HPDE6-E6E7 (cell line): ENCODE results near the gene GOLGA7B.
"Not testable (repeated sequence)": the region's sequence is repeated elsewhere in the genome, so short reads cannot be mapped to it uniquely, and the experiment has no call there.

ENCODE experiments used
- DNase-seq: peaks from one replicate; pipeline ENCODE4 v3.0.0; 2011; ENCODE audit warnings: missing footprints; ENCODE audit errors: extremely low spot score

GOLGA7B gene

DNA sequence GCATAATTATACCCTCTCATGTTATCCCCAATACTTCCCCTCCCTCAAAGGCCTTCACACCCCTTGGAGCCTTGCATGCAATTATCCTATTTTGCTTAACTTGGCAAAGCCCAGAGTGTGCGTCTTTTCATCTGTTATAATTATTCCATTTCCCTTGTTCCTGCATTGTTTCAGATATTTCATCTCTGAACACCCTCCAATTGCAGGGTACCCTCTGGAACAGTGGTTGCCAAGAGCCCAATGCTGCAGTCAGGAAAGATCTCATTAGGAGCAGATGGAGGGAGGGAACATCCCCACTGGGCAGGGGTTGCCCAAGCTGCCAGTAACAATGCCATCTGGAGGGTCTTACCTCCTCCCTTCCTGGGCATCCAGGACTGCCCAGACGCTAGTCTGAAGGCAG lies 18.4 kb upstream of the GOLGA7B start:
- no peak for DNase-seq

DNA sequence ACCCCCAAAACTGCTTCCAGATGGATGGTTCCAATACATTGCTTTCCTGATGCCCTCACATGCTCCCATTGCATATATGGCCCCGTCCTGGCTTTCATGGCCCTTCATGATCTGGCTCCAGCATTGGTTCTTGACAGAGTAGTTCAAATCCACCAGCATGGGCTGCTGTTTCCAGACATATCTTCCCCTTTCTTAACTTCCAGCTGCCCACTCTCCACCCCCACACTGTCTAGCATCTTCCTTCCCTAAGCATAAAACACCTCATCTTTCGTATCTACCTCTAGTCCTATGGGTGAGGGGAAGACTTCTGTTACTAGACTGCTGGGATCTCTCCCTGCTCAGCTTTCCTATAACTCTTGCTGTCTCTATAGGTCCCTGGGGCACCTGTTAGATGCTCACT lies 13.2 kb upstream of the GOLGA7B start:
- no peak for DNase-seq

DNA sequence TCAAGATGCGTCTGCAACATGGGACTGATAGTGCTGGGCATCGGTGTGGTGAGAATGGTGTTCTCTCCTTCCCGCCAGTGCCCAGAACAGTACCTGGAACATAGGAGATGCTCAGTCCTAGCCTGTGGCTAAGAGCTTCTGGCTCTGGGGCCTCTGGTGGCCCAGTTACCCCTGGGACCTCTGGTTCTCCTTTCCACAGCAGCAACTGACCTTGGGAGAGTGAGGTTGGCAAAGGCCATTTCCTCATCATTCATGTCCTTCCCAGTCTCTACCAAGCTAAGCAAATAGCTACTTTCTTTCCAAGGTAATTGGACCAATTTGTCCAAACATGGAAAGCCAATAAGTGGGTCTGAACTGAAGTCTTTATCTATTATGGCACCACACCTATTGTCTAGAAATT lies 11.6 kb upstream of the GOLGA7B start:
- DNase-seq = no peak

DNA sequence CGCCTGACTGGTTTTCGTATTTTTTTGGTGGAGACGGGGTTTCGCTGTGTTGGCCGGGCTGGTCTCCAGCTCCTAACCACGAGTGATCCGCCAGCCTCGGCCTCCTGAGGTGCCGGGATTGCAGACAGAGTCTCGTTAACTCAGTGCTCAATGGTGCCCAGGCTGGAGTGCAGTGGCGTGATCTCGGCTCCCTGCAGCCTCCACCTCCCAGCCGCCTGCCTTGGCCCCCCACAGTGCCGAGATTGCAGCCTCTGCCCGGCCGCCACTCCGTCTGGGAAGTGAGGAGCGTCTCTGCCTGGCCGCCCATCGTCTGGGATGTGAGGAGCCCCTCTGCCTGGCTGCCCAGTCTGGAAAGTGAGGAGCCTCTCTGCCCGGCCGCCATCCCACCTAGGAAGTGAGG lies 8.5 kb upstream of the GOLGA7B start:
- DNase-seq = not testable (repeated sequence)

DNA sequence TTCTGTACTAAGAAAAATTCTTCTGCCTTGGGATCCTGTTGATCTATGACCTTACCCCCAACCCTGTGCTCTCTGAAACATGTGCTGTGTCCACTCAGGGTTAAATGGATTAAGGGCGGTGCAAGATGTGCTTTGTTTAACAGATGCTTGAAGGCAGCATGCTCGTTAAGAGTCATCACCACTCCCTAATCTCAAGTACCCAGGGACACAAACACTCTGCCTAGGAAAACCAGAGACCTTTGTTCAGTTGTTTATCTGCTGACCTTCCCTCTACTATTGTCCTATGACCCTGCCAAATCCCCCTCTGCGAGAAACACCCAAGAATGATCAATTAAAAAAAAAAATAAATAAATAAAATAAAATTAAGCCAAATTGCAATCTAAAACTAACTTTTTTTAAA lies 7.5 kb upstream of the GOLGA7B start:
- DNase-seq = not testable (repeated sequence)

DNA sequence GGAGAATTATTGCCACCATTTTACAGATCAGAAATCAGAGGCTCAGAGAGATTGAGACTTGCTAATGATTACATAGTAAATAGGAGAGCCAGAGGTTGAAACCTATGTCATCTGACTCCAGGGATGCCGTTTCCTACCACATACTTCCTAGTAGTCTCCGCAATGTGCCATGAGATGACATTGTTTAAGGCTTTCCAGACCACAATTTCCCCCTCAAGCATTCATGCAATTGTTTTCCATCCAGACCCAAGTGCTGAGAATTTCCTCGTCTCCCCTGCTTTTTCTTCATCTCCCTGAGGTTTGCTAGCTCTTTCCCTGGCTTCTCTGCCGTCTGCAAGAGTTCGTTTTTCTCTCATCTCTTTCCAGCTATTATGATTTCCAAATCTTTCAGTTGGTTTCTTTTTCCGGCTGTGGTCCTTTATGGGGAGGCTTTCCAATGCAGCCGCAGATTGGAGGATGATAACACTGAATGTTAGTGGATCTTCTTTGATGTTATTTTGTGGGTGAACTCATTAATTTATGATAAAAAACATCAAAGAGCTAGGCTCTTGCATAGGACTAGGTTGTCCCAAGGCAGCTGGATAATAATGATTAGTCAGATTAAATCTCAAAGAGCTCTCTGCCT lies 6.9 kb upstream of the GOLGA7B start:
- no peak for DNase-seq

DNA sequence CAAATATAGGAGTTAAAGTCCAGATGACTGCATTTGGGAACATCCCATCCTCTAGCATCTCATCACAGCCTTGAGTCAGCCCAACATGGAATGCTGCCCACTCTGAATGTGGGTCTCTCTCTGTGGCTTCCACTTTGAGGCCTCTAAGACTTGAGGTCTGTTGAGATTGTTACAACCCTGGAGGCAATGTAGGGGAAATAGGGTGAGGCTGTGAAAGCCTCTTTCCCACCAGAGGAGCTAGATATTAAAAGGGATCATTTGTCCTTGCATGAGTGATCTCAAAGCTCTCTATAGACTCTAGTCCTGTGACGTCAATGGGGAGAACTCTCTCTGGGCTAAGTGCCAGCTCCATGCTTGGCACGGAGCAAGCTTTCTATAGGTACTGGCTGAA lies 6.4 kb upstream of the GOLGA7B start:
- DNase-seq = no peak

DNA sequence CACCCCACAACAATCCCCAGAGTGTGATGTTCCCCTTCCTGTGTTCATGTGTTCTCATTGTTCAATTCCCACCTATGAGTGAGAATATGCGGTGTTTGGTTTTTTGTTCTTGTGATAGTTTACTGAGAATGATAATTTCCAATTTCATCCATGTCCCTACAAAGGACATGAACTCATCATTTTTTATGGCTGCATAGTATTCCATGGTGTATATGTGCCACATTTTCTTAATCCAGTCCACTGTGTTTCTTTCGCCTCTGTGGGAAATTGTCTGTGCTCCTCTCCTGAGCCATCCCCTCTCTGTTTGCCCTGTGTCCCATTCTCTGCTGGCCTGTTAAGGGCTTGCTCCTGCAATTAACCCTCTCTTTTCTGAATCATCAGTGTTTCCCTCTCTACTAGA lies 5.7 kb upstream of the GOLGA7B start:
- DNase-seq = not testable (repeated sequence)

DNA sequence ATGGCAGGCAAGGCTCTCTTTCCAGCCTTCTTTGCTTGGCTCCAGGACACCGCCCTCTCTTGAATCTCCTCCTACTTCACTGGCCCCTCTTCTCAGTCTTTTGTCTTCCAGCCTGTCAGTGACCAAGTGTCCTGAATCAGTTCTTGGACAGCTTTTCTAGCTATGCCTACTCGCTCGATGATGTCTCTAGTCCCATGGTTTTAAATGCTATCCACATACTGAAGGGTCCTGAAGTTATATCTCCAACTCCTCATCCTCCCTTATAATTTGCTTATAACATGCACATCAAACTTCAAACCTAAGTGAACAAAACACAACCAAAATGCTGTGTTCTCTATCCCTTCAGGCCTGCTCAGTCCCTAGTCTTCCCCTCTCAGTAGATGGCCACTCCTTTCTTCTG lies 5.0 kb upstream of the GOLGA7B start:
- DNase-seq = no peak

DNA sequence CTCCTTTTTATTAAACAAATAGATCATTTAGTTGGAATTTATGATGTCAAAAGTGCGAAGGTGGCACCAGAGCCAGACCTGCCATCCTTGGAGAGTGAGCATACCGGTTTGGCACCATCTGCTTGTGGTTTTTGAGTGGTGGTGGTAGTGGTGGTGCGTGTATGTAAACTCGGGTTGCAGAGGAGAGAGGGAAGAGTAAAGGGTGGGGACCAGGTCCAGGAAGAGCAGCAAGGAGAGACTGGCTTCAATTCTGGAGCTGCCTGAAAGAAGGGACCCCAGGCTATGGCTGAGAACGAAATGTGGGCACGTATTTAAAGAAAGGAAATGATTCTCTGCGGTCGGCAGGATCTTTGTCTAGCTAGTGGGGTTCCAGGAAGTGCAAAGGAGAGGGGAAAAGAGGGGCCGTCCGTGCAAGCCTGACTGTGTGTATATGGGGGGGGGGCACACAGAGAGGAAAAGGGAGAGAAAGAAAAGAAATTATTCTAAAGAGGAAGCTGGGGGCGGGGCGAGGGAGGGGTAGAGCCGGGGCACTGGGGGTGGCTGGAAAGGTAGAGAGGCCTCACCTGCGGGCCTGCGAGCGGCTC lies 448 bp upstream of the GOLGA7B start:
- DNase-seq = peak; percentile 53

DNA sequence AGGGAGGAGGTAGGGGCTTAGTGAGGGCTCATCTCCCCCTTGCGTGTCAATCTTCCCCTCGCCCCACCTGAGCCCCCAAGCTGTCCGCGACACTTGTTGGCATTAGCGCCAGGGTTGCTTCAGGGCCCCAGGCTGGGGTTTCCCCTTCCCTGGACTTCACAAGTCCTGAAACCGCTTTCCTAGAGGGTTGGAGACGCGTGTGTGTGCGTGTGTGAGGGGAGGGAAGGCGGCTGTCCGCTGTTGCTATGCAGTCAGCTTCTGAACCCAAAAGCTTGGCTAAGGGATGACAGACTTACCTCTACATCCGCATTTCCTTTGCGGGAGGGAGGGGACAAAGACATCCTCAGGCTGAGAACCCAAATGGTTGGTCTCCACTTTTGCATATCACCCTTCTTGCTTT lies 803 bp downstream of the GOLGA7B start:
- DNase-seq = no peak

DNA sequence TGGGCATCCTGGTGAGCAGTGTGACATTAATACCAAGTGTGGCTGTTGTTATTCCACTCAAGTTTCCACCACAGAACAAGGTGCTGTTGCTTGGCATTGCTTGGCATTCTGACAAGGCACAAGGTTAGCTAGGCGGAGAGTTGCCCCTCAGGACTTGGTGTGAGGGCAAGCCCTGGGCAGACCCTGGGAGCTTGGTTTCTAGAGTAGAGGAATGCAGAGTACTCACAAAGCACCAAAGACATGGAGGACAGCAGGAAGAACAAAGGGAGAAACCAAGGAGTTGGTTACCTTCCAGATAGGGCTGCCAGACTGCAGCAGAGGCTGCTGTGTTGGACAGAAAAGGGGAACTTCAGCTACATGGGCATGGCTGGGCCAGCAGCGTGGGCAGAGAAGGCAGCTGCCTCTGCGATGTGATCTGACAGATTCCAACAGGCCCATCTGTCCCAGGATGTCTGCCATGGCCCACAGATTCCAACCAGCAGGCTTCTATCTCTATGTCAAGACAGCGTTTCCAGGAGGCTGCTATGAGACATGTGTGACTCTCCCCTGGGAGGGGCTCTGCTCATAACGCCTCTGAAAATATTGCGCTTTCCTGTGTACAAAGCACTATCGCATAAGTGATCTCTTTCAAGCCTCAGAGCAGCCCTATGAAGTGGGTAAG lies 1.8 kb downstream of the GOLGA7B start:
- no peak for DNase-seq

DNA sequence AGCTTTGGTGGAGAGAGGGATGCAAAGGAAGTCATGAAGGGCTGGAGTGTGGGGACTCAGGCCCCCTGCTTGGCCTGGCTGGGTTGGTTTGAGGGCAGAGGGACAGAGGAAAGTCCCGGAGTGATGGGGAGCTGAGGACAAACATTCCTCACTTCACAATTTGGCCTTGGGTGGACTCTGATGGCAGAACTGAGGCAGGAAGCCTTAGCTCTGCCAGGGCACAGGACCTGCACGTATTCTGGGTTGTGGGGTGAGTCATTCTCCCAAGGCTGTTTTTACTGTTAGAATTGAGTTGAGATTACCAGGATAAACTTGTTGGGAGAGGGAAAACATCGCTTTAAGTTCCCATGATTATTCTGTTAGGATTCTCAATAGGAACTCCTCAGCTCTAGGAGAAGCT lies 2.6 kb downstream of the GOLGA7B start:
- no peak for DNase-seq

DNA sequence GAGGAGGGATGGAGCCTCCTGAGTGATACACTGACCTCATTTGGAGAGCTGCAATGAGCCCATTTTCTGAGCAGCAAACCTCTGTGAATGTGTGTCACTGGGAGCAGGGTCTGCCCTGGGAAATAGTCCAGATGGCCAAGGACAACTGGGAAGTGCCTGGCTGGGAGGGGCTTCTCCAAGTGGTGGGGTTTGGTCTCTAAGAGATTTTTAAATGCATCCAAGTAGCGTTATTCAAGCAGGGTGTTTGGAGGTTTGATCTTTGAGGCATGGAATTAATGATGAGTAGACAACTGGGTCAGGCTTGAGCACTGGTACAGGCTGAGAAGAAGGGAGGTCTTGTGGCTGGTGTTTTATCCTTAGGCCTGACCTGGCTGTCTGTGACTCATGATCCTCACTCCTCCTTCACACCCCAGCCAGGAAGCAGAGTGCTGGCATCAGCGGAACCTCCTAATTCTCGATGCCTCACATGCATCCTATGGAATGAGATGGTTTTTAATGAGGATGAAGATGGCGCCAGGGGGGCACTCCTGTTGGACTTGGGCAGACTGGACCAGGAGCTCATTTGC lies 3.3 kb downstream of the GOLGA7B start:
- no peak for DNase-seq

DNA sequence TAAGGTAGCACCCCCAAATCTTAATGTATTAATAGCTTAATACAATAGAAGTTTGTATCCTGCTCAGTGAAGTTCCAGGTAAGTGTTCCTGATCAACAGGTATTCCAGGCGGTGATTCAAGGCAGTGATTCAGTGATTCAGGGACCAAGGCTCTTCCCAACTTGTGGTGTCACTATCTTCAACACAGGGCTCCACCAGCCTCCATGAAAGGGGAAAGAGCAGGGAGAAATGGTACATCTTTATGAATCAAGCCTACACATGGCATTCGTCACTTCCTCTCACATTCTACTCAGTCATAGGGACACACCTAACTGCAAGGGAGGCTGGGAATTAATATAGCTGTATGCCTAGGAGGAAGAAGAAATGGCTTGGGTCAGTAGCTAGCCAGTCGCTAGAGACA lies 5.1 kb downstream of the GOLGA7B start:
- DNase-seq = no peak

DNA sequence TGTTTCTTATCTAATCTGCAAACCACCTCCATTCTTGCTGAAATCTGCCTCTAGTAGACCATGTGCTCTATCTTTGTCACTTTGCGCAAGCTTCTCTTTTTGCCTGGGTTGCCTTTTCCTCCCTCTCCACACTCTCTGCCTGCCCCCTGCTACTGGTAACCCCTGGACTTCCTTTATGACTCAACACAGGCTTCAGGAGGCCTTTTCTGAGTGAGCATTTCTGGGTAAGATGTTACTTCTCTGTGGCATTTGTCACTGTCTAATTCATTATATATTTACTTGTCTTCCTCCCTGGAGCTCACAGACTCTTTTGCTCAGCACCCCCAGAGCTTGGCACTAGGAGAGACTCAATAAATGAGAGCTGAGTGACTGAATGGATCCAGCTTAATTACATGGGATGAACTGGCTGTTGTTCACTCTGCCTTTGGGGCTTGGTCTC lies 8.4 kb downstream of the GOLGA7B start:
- DNase-seq = no peak

DNA sequence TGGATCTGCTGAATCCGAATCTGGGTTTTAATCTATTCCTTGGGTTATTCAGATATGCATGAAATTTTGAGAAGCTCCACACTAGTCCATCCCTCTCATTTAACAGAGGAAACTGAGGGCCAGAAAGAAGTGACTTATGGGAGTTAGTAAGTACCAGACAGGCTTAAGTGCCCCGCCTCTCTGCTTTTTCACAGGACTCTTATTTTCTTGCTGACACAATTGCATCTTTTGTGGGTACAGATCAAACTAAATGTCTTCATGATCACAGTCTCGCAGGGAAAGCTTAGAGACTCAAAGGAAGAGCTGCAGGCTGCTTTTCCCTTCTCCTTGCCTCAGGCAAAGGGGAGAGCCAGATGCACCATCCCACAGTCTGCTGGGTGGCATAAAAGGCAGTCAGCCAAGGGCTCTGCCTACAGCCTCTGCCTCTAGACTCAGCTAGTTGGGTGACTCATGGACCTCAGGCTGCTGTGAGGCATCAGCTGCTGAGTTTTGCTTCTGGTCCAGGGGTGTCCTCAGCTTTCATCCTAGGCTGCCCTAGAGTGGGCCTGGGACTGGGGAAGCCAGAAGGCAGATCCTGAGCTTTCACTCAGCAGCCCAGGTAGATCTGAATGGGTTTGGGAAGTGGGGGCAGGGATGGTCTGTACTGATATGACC lies 11.6 kb downstream of the GOLGA7B start:
- peak; percentile 84 for DNase-seq

DNA sequence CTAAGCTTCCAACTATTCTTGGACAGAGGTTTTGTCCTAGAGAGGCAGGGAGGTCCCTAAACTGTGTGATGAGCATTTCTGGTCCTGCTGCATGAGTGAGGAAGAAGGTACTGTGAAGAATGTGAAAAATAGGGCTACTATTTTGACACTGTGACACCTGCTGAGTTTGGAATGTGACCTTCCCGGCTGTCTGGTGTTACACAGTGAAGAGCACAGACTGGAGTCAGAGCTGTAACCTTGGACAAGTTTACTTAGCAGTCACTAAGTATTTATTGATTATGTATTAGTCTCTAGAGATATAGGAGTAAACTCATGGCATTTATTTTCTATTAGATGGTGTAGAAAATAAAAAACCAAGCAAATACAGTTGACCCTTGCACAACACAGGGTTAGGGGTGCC lies 12.3 kb downstream of the GOLGA7B start:
- DNase-seq = no peak

DNA sequence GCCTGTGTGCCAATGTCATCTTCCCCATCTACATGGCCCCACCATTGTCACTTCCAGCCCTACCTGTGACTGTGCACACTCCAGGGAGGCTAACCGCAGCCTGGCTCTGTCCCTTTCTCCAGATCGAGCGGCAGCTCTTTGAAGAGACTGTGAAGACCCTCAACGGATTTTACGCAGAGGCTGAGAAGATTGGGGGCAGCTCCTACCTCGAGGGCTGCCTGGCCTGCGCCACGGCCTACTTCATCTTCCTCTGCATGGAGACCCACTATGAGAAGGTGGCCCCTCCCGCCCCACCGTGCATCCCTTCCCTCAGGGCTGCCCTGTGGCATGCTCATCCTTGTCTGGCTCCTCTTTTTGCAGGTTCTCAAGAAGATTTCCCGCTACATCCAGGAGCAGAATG lies 14.2 kb downstream of the GOLGA7B start:
- DNase-seq = no peak

DNA sequence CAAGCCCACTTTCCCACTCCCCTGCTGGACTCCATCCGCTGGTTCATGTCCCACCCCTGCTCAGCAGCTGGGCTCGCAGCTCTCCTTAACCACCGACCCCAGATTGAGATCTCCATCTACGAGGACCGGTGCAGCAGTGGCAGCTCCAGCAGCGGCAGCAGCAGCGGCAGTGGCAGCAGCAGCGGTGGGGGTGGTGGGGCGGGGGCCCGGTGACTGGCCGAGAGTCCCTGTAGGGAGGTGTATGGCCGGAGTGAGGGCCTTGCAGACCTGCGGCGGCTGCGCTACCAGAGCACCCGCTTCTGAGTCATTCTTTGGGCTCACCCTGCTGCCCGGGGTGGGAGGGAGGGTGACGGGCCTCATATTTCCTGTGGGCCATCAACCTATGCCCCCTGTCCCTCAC lies 15.8 kb downstream of the GOLGA7B start:
- no peak for DNase-seq

DNA sequence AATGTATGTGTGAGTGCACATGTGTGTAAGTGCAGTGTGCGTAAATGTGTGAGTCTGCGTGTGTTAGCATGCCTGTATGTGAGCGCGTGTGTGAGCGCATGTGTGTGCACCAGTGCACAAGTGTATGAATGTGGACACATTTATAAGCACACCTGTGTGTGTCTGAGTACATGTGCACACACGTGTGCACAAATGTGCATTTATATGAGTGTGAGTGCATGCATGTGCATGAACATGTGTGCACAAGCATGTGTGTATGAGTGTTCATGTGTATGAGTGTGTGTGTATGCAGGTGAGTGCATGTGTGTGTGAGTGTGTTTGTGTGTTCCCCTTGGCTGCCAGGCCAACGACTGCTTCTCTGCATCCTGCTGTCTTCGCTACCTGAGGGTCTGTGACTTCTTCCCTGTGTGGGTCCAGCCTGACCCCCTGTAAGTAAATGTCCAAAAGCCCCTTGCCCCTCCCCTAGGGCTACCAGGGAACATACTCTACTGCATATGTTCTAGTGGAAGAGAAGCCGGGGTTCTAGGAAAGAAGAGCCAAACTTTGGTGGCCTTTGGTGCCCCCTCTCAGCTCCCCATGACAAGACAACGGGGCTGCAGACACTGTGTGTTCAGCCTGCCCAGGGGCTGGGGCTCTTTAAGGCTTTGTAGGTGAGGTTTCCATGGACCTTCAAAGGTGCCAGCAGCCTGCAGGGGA lies 17.0 kb downstream of the GOLGA7B start:
- DNase-seq = no peak

DNA sequence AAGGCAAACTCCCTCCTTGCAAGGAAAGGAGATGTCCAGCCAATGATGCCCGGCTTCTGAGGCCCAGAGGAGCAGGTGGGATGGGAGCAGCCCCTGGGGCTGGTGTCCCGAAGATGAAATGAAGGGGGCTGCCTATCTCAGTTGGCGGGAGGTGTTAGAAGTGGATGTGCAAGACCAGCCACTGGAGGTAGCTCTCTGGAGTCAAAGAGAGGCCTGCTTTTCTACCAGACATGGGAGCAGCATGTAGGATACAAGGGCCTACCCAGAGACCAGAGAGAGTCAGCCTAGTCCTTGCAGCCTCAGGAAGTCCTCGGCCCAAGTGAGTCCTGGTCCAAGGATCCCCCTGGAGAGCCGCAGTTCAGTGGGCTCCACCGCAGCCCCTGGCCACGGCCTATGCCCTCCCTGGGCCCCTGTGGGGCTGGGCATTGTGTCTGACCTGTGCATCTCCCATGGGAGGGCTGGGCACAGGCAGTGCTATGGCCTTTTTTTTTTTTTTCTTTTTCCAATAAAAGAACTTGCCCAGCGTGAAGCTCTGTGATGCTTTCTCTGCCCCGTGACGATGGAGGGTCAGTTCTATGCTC lies 17.7 kb downstream of the GOLGA7B start:
- no peak for DNase-seq
